Measurements from ENCODE around the gene FXR1. TPM values are rescaled to one million over a fixed set of nuclear protein-coding genes. Genes with fewer than 3 reads are reported as not detected.

FXR1 gene
- total RNA-seq, 4 donors from 2014 or later = 39.6 to 99.2 (median 73.8) TPM

- H3K27ac ChIP-seq = no peak overlapping the region
- 42 to 78% methylated on average over 1 of the region's 1 CpG for WGBS, 2 donors
- DNase-seq = no peak
- H3K4me1 ChIP-seq = peaks cover 0 to 27% (median 0%) of the 10 kb centered on the region in 3 donors
- no peak for TF ChIP-seq POLR2A (IDR thresholded peaks at IDR 0.05)
- TF ChIP-seq CTCF (IDR thresholded peaks at IDR 0.05) = no peak
- no peak overlapping the region for H3K4me3 ChIP-seq
- no peaks in the 10 kb centered on the region for H3K27me3 ChIP-seq
- peaks cover 4 to 37% (median 9%) of the 10 kb centered on the region in 3 donors for H3K36me3 ChIP-seq
- no peaks in the 10 kb centered on the region for H3K9me3 ChIP-seq
- intact Hi-C loops (cut with DNase I) = no loop called here
Observed at GRCh38 chr3:180932819-180933218, 20.3 kb downstream of the FXR1 start.

GRCh38 chr3:180934638-180935037 lies 22.2 kb downstream of the FXR1 start:
- WGBS, 2 donors = 37 to 50% methylated on average over 1 of the region's 1 CpG
- no peak for TF ChIP-seq CTCF (IDR thresholded peaks at IDR 0.05)
- TF ChIP-seq POLR2A (IDR thresholded peaks at IDR 0.05) = no peak
- Histone ChIP-seq H3K27me3 (no peaks in the 10 kb centered on the region), H3K4me1 (peaks cover 0 to 27% (median 0%) of the 10 kb centered on the region in 3 donors), H3K36me3 (peaks cover 4 to 47% (median 9%) of the 10 kb centered on the region in 3 donors), H3K27ac (no peak overlapping the region), H3K4me3 (no peak overlapping the region), H3K9me3 (no peaks in the 10 kb centered on the region)
- intact Hi-C loops (cut with DNase I) = no loop called here
- DNase-seq = no peak

- 99% methylated on average over 5 of the region's 5 CpGs for WGBS, 2 donors
- H3K27ac ChIP-seq = no peak overlapping the region
- peaks cover 2 to 94% (median 5%) of the 10 kb centered on the region in 3 donors for H3K36me3 ChIP-seq
- no peak for TF ChIP-seq CTCF (IDR thresholded peaks at IDR 0.05)
- TF ChIP-seq POLR2A (IDR thresholded peaks at IDR 0.05) = no peak
- H3K4me1 ChIP-seq = no peaks in the 10 kb centered on the region
- H3K4me3 ChIP-seq = no peak overlapping the region
- H3K27me3 ChIP-seq = no peaks in the 10 kb centered on the region
- no peak for DNase-seq
- intact Hi-C loops (cut with DNase I) = no loop called here
- H3K9me3 ChIP-seq = no peaks in the 10 kb centered on the region
Observed at GRCh38 chr3:180940826-180941225, 28.4 kb downstream of the FXR1 start.

GRCh38 chr3:180947761-180948390 lies 35.4 kb downstream of the FXR1 start:
- no peak overlapping the region for H3K27ac ChIP-seq
- H3K27me3 ChIP-seq = no peaks in the 10 kb centered on the region
- 84 to 92% methylated on average over 4 of the region's 4 CpGs for WGBS, 2 donors
- TF ChIP-seq POLR2A (IDR thresholded peaks at IDR 0.05) = no peak
- TF ChIP-seq CTCF (IDR thresholded peaks at IDR 0.05) = no peak
- H3K9me3 ChIP-seq = no peaks in the 10 kb centered on the region
- H3K4me1 ChIP-seq = no peaks in the 10 kb centered on the region
- H3K4me3 ChIP-seq = no peak overlapping the region
- H3K36me3 ChIP-seq = peaks cover 0 to 90% (median 17%) of the 10 kb centered on the region in 3 donors
- no peak for DNase-seq
- intact Hi-C loops (cut with DNase I) = no loop called here

- TF ChIP-seq CTCF (IDR thresholded peaks at IDR 0.05) (no peak), POLR2A (IDR thresholded peaks at IDR 0.05) (no peak)
- WGBS, 2 donors = 71 to 85% methylated on average over 1 of the region's 1 CpG
- H3K36me3 ChIP-seq = peaks cover 0 to 99% (median 13%) of the 10 kb centered on the region in 3 donors
- intact Hi-C loops (cut with DNase I) = no loop called here
- H3K4me3 ChIP-seq = no peak overlapping the region
- no peaks in the 10 kb centered on the region for H3K4me1 ChIP-seq
- H3K27me3 ChIP-seq = no peaks in the 10 kb centered on the region
- no peak for DNase-seq
- H3K27ac ChIP-seq = no peak overlapping the region
- H3K9me3 ChIP-seq = no peaks in the 10 kb centered on the region
Observed at GRCh38 chr3:180959691-180960090, 47.2 kb downstream of the FXR1 start.

Data from esophagus squamous epithelium (tissue), 5 donors.